ENCODE measurements around the gene LPP.

Gene LPP

DNA sequence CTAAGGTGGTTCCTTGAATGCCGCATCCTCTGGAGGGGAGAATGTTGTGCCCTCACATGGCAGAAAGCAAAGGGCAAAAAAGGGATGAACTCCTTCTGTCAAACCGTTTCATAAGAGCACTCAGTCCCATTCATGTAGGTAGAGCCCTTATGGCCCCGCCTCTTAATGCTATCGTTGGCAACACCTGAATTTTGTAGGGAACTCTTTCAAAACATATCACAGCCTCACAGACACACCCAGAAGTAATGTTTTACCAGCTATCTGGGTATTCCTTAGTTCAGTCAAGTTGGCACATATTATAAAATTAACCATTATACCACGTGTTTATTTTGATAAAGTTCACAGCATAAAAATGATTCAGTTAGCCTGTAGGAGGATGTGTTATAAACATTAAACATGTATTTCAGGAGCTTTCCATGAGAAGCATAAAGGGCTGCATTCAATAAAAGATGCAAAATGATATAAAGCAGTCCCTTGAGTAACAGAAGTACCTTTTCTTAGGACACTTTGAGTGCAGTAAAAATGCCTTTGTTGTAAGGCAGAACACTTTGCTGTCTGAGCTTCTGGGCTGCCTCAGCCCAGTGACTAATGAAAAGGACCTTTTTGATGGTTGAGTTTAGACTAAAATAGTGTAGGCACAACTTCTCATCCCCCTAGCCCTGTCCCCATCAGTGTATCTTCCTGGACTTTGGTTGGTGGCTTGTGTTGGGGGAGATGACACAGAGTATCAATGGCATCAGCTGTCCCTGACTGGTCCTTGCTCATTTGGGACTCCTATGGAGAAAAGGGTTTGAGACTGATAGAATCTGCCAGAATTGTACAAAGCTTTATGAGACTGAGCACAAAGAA is 754.3 kb downstream of the LPP start:
- DNase-seq: no peak

GRCh38 chr3:188911026-188911850 is 757.3 kb downstream of the LPP start:
- no peak for DNase-seq

GRCh38 chr3:188913084-188913483 is 759.1 kb downstream of the LPP start:
- no peak for DNase-seq

DNA sequence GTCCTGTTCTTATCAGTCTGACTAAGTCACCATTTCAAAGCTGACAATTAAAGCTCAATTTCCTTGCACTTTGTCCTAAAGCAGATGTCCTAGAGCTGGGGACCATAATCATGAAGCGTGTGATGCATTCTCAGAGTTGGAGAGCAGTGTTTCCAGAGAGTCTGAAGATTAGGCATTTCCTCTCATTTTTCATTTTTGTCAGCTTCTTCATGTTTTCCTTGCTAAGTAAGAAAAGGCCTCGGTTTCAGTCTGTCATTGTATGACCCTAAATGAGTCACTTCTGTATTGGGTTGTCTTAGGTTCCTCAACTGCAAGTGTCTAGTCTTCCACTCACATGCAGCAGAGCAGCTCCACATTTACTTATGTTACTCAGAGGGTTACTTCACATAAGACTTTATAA is 760.6 kb downstream of the LPP start:
- no peak for DNase-seq

- DNase-seq: peak in 1 of 2 donors; percentile 1
These were observed 761.2 kb downstream of the LPP start for GRCh38 chr3:188915127-188915526.

DNA sequence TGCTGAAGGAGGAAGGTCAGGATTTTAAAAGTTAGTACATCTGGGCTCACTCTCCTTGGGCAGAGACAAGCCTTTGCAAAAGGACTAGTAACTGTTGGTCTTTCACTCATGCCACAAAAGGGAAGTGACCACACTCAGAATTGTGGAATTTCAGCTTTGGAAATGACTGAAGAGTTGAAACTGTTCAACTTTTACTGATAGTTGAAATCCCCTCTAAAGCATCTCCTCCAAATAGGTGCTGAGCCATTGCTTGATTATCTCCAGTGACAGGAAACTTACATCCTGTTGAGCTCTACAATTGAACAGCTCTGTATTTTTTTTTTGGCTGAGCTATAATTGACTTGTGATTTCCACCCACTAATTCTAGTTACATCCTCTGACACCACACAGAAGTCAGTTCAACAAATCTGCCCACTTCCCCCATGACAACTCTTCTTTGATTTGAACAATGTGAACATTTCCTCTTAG is 763.0 kb downstream of the LPP start:
- peak in 1 of 2 donors; percentile 46 for DNase-seq

DNA sequence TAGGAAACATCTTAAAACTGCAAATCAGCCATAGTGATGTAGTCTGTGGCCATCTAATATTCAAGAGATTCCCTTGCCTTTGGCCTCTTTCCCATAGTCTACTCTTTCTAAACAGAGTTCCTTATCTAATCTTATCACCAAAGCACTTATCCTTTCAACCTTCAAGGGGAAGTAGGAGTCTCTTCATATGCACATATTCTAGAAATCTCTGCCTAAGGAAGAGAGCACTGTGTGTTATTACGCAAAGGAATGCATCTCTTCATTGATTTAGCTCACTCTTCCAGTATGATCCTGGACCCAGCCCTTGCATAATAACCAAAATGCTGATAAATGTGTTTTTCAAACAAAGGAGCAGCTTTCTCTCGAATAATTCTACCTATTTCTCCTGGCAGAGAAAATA is 764.1 kb downstream of the LPP start:
- DNase-seq: no peak

- DNase-seq: no peak
These were observed 769.7 kb downstream of the LPP start for GRCh38 chr3:188923671-188924070.

GRCh38 chr3:188925376-188925775 is 771.4 kb downstream of the LPP start:
- DNase-seq: no peak

- DNase-seq: no peak
These were observed 772.2 kb downstream of the LPP start for GRCh38 chr3:188926111-188926510.

- no peak for DNase-seq
These were observed 773.0 kb downstream of the LPP start for GRCh38 chr3:188926741-188927511.

DNA sequence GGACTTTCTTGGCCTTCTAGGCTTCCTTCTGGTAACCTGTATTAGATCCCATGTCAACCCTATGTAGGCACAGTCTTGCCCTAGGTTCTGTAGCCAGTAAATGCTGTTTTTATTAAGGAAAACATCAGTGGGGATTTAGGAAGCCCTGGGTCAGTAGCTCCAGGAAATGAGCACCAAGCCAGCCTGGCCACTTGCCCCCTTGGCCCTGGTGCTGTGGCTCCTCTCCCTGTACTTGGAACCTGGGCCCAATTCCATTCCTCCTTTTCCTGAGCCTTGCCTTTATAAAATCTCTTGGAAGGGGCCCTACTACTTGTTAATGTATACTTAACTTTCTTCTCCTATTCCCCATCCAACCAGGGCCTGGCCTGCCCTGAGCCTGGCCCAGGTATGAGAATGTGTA is 774.0 kb downstream of the LPP start:
- no peak for DNase-seq

DNA sequence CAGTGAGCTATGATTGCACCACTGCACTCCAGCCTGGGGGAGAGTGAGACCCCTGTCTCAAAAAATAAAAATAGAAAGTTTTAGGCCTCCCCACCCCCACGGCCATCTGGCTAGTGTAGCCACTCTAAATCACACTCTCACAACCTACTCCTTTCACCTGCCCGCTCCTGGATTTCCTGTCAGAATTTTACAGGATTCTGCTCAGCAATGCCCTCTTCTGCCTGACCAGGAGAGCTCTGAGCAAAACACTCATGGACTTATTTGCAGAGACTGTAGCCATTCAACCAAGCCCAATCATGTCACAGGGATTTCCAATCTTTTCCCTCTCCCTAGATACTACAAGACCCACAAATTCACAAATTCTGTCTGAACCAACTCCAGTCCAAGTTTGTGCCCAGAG is 775.2 kb downstream of the LPP start:
- no peak for DNase-seq

- no peak for DNase-seq
These were observed 777.1 kb downstream of the LPP start for GRCh38 chr3:188931036-188931435.

DNA sequence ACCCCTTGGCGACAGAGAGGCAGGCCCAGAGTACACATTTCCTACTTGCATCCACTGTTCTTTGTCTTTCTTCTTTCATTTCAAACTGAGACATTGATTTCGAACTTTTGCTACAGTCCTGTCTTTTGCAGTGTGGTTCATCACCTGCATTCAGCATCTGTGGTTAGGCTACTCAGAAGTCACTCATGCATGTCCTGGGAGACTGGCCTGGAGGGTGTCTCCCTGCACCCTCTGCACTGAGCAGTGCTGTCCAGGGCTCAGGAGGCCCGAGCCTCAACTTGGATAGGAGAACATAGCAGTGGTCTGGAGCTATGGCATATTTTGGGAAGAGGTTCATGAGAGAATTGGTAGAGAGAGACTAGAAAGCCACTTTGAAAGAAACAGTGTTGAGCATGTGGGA is 777.6 kb downstream of the LPP start:
- DNase-seq: no peak

- no peak for DNase-seq
These were observed 781.0 kb downstream of the LPP start for GRCh38 chr3:188934989-188935388.

GRCh38 chr3:188936597-188937107 is 782.7 kb downstream of the LPP start:
- no peak for DNase-seq

- DNase-seq: no peak
These were observed 783.4 kb downstream of the LPP start for GRCh38 chr3:188937389-188937788.

DNA sequence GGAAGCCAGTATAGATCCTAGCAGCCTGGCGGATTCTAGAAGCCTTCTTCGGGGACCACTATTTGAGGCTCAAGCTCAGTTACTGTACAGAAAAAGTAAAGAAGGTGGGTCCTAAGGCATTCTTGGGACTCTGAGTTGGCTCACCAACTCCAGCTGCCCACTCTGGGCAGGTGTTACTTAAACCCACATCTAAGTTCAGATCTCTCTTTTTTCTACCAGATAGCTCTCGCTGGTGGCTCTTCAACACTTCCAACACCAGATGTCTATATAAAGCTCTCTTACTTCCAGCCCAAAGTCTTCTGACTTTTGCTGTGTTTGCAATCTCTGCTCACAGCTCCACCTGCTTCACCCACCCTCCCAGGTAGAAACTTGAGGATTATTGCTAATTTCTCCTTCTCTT is 785.0 kb downstream of the LPP start:
- no peak for DNase-seq

DNA sequence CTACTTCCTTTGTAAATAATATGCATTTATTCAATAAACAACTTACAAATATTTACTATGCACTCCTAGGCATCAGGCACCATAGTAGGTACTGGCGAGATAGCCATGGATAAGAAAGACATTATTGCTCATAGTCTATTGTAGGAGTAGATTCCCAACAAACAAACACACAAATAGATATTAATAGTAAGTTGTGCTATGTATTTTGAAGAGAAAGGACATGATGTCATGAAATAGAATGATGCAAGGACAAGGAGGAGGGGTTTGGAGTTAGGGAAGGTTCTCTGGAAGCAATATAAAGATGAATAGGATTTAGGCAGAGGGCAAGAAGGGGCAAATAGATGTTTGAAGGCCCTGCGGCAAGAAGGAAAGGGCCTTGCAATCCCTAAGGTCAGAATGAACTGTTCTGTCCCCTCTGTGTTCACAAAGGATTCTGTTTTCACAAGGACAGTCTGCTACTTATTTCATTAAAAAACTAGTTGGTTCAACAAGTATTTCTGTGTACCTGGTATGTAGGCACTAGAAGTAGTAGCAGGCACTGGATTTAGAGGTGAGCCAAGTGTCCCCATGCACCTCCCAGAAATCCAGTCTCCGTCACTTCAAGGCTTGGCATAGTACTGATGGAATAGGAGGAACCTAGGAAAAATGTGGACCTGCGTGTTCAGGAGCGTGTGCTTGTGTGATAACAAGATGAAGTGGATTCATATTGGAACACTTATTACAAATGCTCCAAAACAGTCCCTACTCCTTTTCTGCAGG is 786.0 kb downstream of the LPP start:
- DNase-seq: no peak
